Right lobe of liver (tissue), 4 donors: ENCODE results near the gene TAAR5.

Experiments
- POLR2A ChIP-seq: fragments of 450-650 bp; IDR thresholded peaks from one replicate; pipeline ENCODE4 v1.6.1; 2017; ENCODE audit warnings: antibody characterized with exemption, mild to moderate bottlenecking
- TF ChIP-seq, protein P1 (sequence below), 4 donors: fragments of 200-600 bp in 3 of 4; fragments of 450-650 bp in 1 of 4; IDR thresholded peaks; one replicate each; pipeline versions ENCODE4 v1.5.1 to v1.8.0; 2016 to 2022; ENCODE audit warnings: antibody characterized with exemption in 4 of 4, mild to moderate bottlenecking in 2 of 4
- donor health status: DM: no; HTN: no; CAD: no.
- donor health status: DM: no; HTN: no; CAD: no.
- donor health status: DM: no; HTN: yes; CAD: no.

DNA sequence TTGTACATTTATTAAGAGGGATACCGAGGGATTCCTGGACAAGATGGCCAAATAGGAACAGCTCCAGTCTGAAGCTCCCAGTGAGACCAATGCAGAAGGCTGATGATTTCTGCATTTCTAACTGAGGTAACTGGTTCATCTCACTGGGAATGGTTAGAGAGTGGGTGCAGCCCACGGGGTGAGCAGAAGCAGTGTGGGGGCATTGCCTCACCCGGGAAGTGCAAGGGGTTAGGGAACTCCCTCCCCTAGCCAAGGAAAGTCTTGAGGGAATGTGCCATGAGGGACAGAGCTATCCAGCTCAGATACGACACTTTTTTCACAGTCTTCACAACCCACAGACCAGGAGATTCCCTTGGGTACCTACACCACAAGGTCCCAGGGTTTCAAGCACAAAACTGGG, 45.3 kb upstream of the TAAR5 start:
- TF ChIP-seq, protein P1, sequence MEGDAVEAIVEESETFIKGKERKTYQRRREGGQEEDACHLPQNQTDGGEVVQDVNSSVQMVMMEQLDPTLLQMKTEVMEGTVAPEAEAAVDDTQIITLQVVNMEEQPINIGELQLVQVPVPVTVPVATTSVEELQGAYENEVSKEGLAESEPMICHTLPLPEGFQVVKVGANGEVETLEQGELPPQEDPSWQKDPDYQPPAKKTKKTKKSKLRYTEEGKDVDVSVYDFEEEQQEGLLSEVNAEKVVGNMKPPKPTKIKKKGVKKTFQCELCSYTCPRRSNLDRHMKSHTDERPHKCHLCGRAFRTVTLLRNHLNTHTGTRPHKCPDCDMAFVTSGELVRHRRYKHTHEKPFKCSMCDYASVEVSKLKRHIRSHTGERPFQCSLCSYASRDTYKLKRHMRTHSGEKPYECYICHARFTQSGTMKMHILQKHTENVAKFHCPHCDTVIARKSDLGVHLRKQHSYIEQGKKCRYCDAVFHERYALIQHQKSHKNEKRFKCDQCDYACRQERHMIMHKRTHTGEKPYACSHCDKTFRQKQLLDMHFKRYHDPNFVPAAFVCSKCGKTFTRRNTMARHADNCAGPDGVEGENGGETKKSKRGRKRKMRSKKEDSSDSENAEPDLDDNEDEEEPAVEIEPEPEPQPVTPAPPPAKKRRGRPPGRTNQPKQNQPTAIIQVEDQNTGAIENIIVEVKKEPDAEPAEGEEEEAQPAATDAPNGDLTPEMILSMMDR (IDR thresholded peaks at IDR 0.05) = no peak
- no peak for TF ChIP-seq POLR2A
